Loucy (cell line): ENCODE measurements around the gene PERCC1.

Experiments
- CTCF ChIP-seq: fragments of 200-600 bp; sonication (generic); conservative IDR thresholded peaks from 2 replicates; pipeline ENCODE4 v1.5.1; 2014; ENCODE audit warnings: mild to moderate bottlenecking, antibody characterized with exemption, low read length
- EZH2phosphoT487 ChIP-seq: fragments of 200-600 bp; IDR thresholded peaks from 2 replicates; pipeline ENCODE4 v1.6.1; 2018; ENCODE audit warnings: antibody characterized with exemption, mild to moderate bottlenecking, moderate library complexity, borderline replicate concordance

GRCh38 chr16:1422076-1422475, 8.8 kb upstream of the PERCC1 start:
- TF ChIP-seq CTCF (no peak), EZH2phosphoT487 (no peak)
